ENCODE results near the gene MCM7. TPM values are rescaled to one million over a fixed set of nuclear protein-coding genes. Genes with fewer than 3 reads are reported as not detected.

MCM7 gene
- total RNA-seq, 2 experiments from 2014 or later: 456 to 476 TPM

- CTCF ChIA-PET: interaction anchor here (0.7 to 3.1 kb wide), 6 partner anchors 8 to 278 kb away, joined by 3 to 18 read pairs (median 3); no protein-coding TSS in a partner anchor
- no peak for ATAC-seq
- Mint-ChIP-seq H3K27ac (peak overlapping the region; percentile 72), H3K4me3 (peak overlapping the region; percentile 91), H3K36me3 (ENCODE audit: low read depth) (peaks cover 37% of the 10 kb centered on the region), H3K27me3 (no peaks in the 10 kb centered on the region), H3K4me1 (ENCODE audit: low read depth) (peaks cover 27% of the 10 kb centered on the region), H3K9me3 (no peaks in the 10 kb centered on the region)
- TF ChIP-seq, protein P1, sequence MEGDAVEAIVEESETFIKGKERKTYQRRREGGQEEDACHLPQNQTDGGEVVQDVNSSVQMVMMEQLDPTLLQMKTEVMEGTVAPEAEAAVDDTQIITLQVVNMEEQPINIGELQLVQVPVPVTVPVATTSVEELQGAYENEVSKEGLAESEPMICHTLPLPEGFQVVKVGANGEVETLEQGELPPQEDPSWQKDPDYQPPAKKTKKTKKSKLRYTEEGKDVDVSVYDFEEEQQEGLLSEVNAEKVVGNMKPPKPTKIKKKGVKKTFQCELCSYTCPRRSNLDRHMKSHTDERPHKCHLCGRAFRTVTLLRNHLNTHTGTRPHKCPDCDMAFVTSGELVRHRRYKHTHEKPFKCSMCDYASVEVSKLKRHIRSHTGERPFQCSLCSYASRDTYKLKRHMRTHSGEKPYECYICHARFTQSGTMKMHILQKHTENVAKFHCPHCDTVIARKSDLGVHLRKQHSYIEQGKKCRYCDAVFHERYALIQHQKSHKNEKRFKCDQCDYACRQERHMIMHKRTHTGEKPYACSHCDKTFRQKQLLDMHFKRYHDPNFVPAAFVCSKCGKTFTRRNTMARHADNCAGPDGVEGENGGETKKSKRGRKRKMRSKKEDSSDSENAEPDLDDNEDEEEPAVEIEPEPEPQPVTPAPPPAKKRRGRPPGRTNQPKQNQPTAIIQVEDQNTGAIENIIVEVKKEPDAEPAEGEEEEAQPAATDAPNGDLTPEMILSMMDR (IDR thresholded peaks at IDR 0.05): no peak
- POLR2A ChIA-PET: interaction anchor here (1.1 to 8.5 kb wide), 4 partner anchors 10 to 479 kb away, joined by 3 to 187 read pairs (median 51); partner anchors contain the start of genes COPS6 and MBLAC1
- DNase-seq: no peak
- intact Hi-C loops (cut with micrococcal nuclease): no loop called here
These were observed 2.0 kb upstream of the MCM7 start for GRCh38 chr7:100102950-100103840.

DNA sequence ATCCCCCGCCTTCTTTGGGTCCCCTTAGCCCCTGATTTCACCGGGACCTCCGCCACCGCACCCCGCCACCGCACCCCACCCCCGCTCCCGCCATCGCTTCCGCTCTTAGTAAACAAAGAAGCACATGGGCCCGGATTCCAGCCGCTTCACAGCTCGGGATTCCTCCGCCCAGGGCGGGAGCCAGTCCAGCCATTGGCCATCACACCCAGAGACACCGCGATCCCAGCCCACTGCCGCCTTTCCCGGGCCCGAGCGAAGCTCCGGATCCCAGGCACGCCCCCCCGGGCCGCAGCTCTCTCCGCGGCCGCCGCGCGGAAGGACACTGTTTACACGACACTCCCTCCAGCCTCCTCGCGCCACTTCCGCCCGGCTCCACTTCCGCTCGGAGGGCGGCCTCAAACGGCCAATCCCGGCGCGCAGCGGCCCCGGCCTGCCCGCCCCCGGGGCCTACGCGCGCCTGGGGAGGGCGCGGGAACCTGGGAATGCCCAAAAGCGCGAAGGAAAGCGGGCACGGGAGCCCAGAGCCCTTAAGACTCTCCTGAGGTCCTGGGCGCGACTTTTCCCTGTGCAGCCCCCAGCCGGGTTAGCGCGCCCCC is 679 bp downstream of the MCM7 start:
- POLR2A ChIA-PET: interaction anchor here (0.7 to 8.5 kb wide), 27 partner anchors 9 to 444 kb away, joined by 3 to 187 read pairs (median 4); partner anchors contain the start of genes CNPY4, COPS6, MBLAC1 and MEPCE
- H3K27ac Mint-ChIP-seq: peak overlapping the region; percentile 95
- DNase-seq (peak; percentile 87), ATAC-seq (peak; percentile 76)
- intact Hi-C loops (cut with micrococcal nuclease): no loop called here
- H3K4me3 Mint-ChIP-seq: peak overlapping the region; percentile 91
- no peaks in the 10 kb centered on the region for H3K9me3 Mint-ChIP-seq
- H3K27me3 Mint-ChIP-seq: no peaks in the 10 kb centered on the region
- peaks cover 44% of the 10 kb centered on the region for H3K4me1 Mint-ChIP-seq (ENCODE audit: low read depth)
- peaks cover 51% of the 10 kb centered on the region for H3K36me3 Mint-ChIP-seq (ENCODE audit: low read depth)
- TF ChIP-seq, protein P1 (IDR thresholded peaks at IDR 0.05): no peak
- CTCF ChIA-PET: interaction anchor here (0.6 to 3.1 kb wide), 9 partner anchors 8 to 50 kb away, joined by 3 to 18 read pairs (median 6); partner anchors contain the start of genes MBLAC1 and ZSCAN21

GRCh38 chr7:100099452-100099851 is 1.7 kb downstream of the MCM7 start:
- CTCF ChIA-PET: interaction anchor here (2.5 kb wide), 1 partner anchor 9 kb away, joined by 10 read pairs; no protein-coding TSS in a partner anchor
- Mint-ChIP-seq H3K36me3 (ENCODE audit: low read depth) (peaks cover 58% of the 10 kb centered on the region), H3K27ac (peak overlapping the region; percentile 95), H3K4me3 (peak overlapping the region; percentile 91), H3K9me3 (no peaks in the 10 kb centered on the region), H3K27me3 (no peaks in the 10 kb centered on the region), H3K4me1 (ENCODE audit: low read depth) (peaks cover 50% of the 10 kb centered on the region)
- no peak for ATAC-seq
- POLR2A ChIA-PET: interaction anchor here (0.6 to 8.5 kb wide), 7 partner anchors 8 to 48 kb away, joined by 3 to 187 read pairs (median 19); partner anchors contain the start of genes COPS6 and MBLAC1
- TF ChIP-seq, protein P1 (IDR thresholded peaks at IDR 0.05): no peak
- no peak for DNase-seq
- intact Hi-C loops (cut with micrococcal nuclease): no loop called here

GRCh38 chr7:100098913-100099312 is 2.3 kb downstream of the MCM7 start:
- DNase-seq: no peak
- ATAC-seq: no peak
- TF ChIP-seq, protein P1 (IDR thresholded peaks at IDR 0.05): no peak
- peaks cover 61% of the 10 kb centered on the region for H3K36me3 Mint-ChIP-seq (ENCODE audit: low read depth)
- intact Hi-C loops (cut with micrococcal nuclease): no loop called here
- no peaks in the 10 kb centered on the region for H3K9me3 Mint-ChIP-seq
- peak overlapping the region; percentile 91 for H3K4me3 Mint-ChIP-seq
- H3K4me1 Mint-ChIP-seq (ENCODE audit: low read depth): peaks cover 49% of the 10 kb centered on the region
- peak overlapping the region; percentile 95 for H3K27ac Mint-ChIP-seq
- H3K27me3 Mint-ChIP-seq: no peaks in the 10 kb centered on the region
- CTCF ChIA-PET: interaction anchor here (2.5 kb wide), 1 partner anchor 8 kb away, joined by 10 read pairs; no protein-coding TSS in a partner anchor
- POLR2A ChIA-PET: interaction anchor here (0.6 to 8.5 kb wide), 6 partner anchors 8 to 28 kb away, joined by 3 to 187 read pairs (median 31); partner anchors contain the start of genes COPS6 and MBLAC1
